GM23338 (cell line): ENCODE measurements around the gene PRDM11. TPM values are rescaled to one million over a fixed set of nuclear protein-coding genes. Genes with fewer than 3 reads are reported as not detected.

Experiments used
- ATAC-seq: fragments of 200-7000 bp; cut with Tn5 transposase; 3 replicates; pipeline ENCODE4 v1.9.1; 2020
- DNase-seq: peaks from one replicate; pipeline ENCODE4 v3.0.0-alpha.2; 2015; ENCODE audit warnings: low spot score
- H2AFZ ChIP-seq: fragments of 200-600 bp; sonication (generic); 2 replicates; pipeline ENCODE4 v1.8.0; 2016; ENCODE audit warnings: antibody characterized with exemption, mild to moderate bottlenecking, moderate library complexity
- H3F3A ChIP-seq: fragments of 200-600 bp; sonication (generic); replicated peaks from 2 replicates; pipeline ENCODE4 v1.8.0; 2017; ENCODE audit warnings: antibody characterized with exemption, mixed run types, low read depth
- H3K27ac ChIP-seq: fragments of 200-600 bp; sonication (generic); 2 replicates; pipeline ENCODE4 v1.6.1; 2016; ENCODE audit warnings: low read depth
- H3K27me3 ChIP-seq: fragments of 200-600 bp; sonication (generic); 2 replicates; pipeline ENCODE4 v1.8.0; 2016; ENCODE audit warnings: mild to moderate bottlenecking, mixed run types, moderate library complexity; ENCODE audit not compliant: insufficient read depth
- H3K36me3 ChIP-seq: fragments of 200-600 bp; sonication (generic); 2 replicates; pipeline ENCODE4 v1.8.0; 2016; ENCODE audit warnings: mild to moderate bottlenecking; ENCODE audit not compliant: insufficient read depth
- H3K4me1 ChIP-seq: fragments of 200-600 bp; sonication (generic); 2 replicates; pipeline ENCODE4 v1.8.0; 2016; ENCODE audit warnings: mild to moderate bottlenecking, moderate library complexity; ENCODE audit not compliant: insufficient read depth
- H3K4me2 ChIP-seq: fragments of 200-600 bp; sonication (generic); 2 replicates; pipeline ENCODE4 v1.7.1; 2017; ENCODE audit warnings: mixed run types
- H3K4me3 ChIP-seq: fragments of 200-600 bp; sonication (generic); 2 replicates; pipeline ENCODE4 v1.6.1; 2016; ENCODE audit warnings: mixed run types
- H3K79me2 ChIP-seq: fragments of 200-600 bp; sonication (generic); replicated peaks from 2 replicates; pipeline ENCODE4 v1.8.0; 2017; ENCODE audit warnings: mild to moderate bottlenecking; ENCODE audit not compliant: insufficient read depth
- H3K9me2 ChIP-seq: fragments of 200-600 bp; sonication (generic); 2 replicates; pipeline ENCODE4 v1.8.0; 2017; ENCODE audit not compliant: insufficient read depth
- H4K20me1 ChIP-seq: fragments of 200-600 bp; sonication (generic); replicated peaks from 2 replicates; pipeline ENCODE4 v1.8.0; 2017; ENCODE audit warnings: mild to moderate bottlenecking; ENCODE audit not compliant: insufficient read depth
- H3K27ac Mint-ChIP-seq: 2 replicates; pipeline ENCODE4 v1.8.0; 2020; ENCODE audit warnings: inconsistent platforms, mild to moderate bottlenecking, moderate library complexity, mixed read lengths
- H3K27me3 Mint-ChIP-seq: 3 replicates; pipeline ENCODE4 v1.8.0; 2022; ENCODE audit warnings: low read depth, mild to moderate bottlenecking, moderate library complexity, mixed read lengths, inconsistent platforms; ENCODE audit not compliant: insufficient read depth, poor library complexity
- H3K36me3 Mint-ChIP-seq: 3 replicates; pipeline ENCODE4 v1.8.0; 2021; ENCODE audit warnings: low read depth, mild to moderate bottlenecking, inconsistent platforms, moderate library complexity, mixed read lengths
- H3K4me1 Mint-ChIP-seq: 3 replicates; pipeline ENCODE4 v1.8.0; 2020; ENCODE audit warnings: mild to moderate bottlenecking, inconsistent platforms, mixed read lengths
- H3K4me3 Mint-ChIP-seq: 3 replicates; pipeline ENCODE4 v1.8.0; 2021; ENCODE audit warnings: moderate library complexity, mild to moderate bottlenecking, inconsistent platforms, mixed read lengths
- H3K9me3 Mint-ChIP-seq: 3 replicates; pipeline ENCODE4 v1.8.0; 2020; ENCODE audit warnings: moderate library complexity, mild to moderate bottlenecking, inconsistent platforms, mixed read lengths
- CREB1 ChIP-seq: fragments of 250-450 bp; sonication (Bioruptor Pico); IDR thresholded peaks from 2 replicates; pipeline ENCODE4 v1.5.0; 2020; ENCODE audit warnings: low read depth, mild to moderate bottlenecking, moderate library complexity
- CTCF ChIP-seq, 2 experiments: fragments of 200-600 bp in 1 of 2; sonication (generic) in 1 of 2; conservative IDR thresholded peaks; 2 replicates each; pipeline versions ENCODE4 v1.5.1 to v1.6.1; 2016 to 2017; ENCODE audit warnings: antibody characterized with exemption in 2 of 2, low read depth in 2 of 2, mild to moderate bottlenecking in 2 of 2, moderate library complexity in 1 of 2
- ETS1 ChIP-seq: IDR thresholded peaks from 2 replicates; pipeline ENCODE4 v1.6.1; 2016; ENCODE audit warnings: antibody characterized with exemption
- EZH2 ChIP-seq: fragments of 200-600 bp; sonication (generic); IDR thresholded peaks from one replicate; pipeline ENCODE4 v1.8.0; 2017; ENCODE audit warnings: antibody characterized with exemption, mild to moderate bottlenecking, low read depth; ENCODE audit not compliant: unreplicated experiment
- EZH2phosphoT487 ChIP-seq: fragments of 200-600 bp; sonication (generic); IDR thresholded peaks from one replicate; pipeline ENCODE4 v1.8.1; 2018; ENCODE audit warnings: antibody characterized with exemption; ENCODE audit not compliant: unreplicated experiment
- JUNB ChIP-seq: IDR thresholded peaks from one replicate; pipeline ENCODE4 v1.6.1; 2016; ENCODE audit warnings: antibody characterized with exemption; ENCODE audit not compliant: unreplicated experiment
- NANOG ChIP-seq: IDR thresholded peaks from 2 replicates; pipeline ENCODE4 v1.6.1; 2016; ENCODE audit warnings: antibody characterized with exemption, borderline replicate concordance
- POLR2AphosphoS5 ChIP-seq: IDR thresholded peaks from 2 replicates; pipeline ENCODE4 v1.6.1; 2016; ENCODE audit warnings: antibody characterized with exemption, low read depth
- STAT1 ChIP-seq: IDR thresholded peaks from one replicate; pipeline ENCODE4 v1.6.1; 2016; ENCODE audit warnings: antibody characterized with exemption; ENCODE audit not compliant: unreplicated experiment
- ZNF114 ChIP-seq: fragments of 250-450 bp; sonication (Bioruptor Pico); IDR thresholded peaks from 2 replicates; pipeline ENCODE4 v1.5.0; 2020; ENCODE audit warnings: mild to moderate bottlenecking, moderate library complexity
- ZNF331 ChIP-seq: fragments of 250-450 bp; sonication (Bioruptor Pico); IDR thresholded peaks from 2 replicates; pipeline ENCODE4 v1.5.0; 2020; ENCODE audit warnings: low read depth, mild to moderate bottlenecking, moderate library complexity
- polyA plus RNA-seq: library from polyadenylated mRNA; unstranded; fragments of >200 nt; fragmentation: Nextera tagmentation; extraction: Ambion mirVana; gene quantifications from 2 replicates; pipeline ENCODE4 v1.2.1, GENCODE V29; 2016
- total RNA-seq: library from RNA; depleted of rRNA; stranded (reverse); fragments of >200 nt; shearing (Covaris generic); gene quantifications from 2 replicates; pipeline ENCODE4 v1.2.3, GENCODE V29; 2014
- TF ChIP-seq, protein P1 (sequence below): IDR thresholded peaks from one replicate; pipeline ENCODE4 v1.6.1; 2018; ENCODE audit warnings: antibody characterized with exemption; ENCODE audit not compliant: unreplicated experiment
- TF ChIP-seq, protein P2 (sequence below): fragments of 250-450 bp; sonication (Bioruptor Pico); IDR thresholded peaks from 2 replicates; pipeline ENCODE4 v1.5.0; 2020; ENCODE audit warnings: mild to moderate bottlenecking, moderate library complexity

PRDM11 gene
- total and polyA plus RNA-seq, 2 experiments from 2014 or later: 0.97 to 10.4 TPM

DNA sequence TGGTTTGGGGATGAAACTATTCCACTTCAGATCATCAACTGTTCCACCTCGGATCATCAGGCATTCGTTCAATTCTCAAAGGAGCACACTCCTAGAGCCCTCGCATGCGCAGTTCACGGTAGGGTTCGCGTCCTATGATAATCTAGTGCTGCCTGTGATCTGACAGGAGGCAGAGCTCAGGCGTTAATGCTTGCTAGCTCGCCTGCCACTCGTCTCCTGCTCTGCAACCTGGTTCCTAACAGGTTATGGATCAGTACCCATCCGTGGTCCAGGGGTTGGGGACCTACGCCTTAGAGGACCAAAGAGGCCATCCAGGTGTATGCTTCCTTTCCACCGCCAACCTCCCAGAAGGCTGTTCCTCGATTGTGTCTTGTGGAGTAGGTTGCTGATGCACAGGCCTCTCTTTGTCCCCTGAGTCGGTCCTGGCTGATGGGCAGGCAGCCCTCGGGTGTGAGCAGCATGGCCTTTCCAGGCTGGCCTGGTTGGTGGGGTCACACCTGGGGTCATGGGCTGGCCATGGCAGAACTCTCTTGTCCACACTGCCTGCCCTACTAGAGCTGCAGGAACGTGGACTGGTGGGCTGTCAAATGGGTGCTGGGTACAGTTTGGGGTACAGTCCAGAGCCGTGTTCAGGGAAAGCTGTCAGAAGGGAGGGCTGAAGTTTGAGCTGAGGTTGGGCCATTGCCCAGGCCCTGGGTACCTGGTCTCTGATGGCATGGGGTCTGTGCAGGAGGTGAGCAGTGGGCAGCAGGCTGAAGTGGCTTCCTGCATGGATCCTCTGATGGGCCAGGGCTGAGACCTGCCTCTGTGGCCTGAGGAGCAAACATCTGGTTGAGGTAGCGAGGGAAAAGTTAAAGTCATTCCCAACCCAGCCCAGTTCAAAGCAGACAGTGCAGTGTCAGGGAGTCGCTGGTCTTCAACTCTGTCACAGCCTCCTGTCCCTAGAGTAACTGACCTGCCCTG, 11.1 kb downstream of the PRDM11 start:
- no peak for ATAC-seq
- H3K36me3 Mint-ChIP-seq: no peaks in the 10 kb centered on the region
- H3K27me3 Mint-ChIP-seq: peaks cover 7% of the 10 kb centered on the region
- H3K27ac Mint-ChIP-seq: peak overlapping the region; percentile 74; the same call in 1 of the 2 replicates
- Histone ChIP-seq H3K27ac (no peak overlapping the region), H3K27me3 (no peaks in the 10 kb centered on the region), H3K79me2 (peaks cover 17% of the 10 kb centered on the region), H3K4me3 (no peak overlapping the region), H3K4me2 (no peak overlapping the region), H3K9me2 (no peaks in the 10 kb centered on the region), H3K36me3 (no peaks in the 10 kb centered on the region), H2AFZ (no peak overlapping the region), H3F3A (no peaks in the 10 kb centered on the region), H3K4me1 (no peaks in the 10 kb centered on the region), H4K20me1 (no peaks in the 10 kb centered on the region; the same call in none of the 2 replicates)
- H3K9me3 Mint-ChIP-seq: no peaks in the 10 kb centered on the region
- H3K4me1 Mint-ChIP-seq: peaks cover 4% of the 10 kb centered on the region; the same call in 2 of the 3 replicates
- TF ChIP-seq EZH2phosphoT487 (no peak), STAT1 (no peak), JUNB (no peak), CREB1 (CRISPR knock-in tag) (no peak), ZNF114 (CRISPR knock-in tag) (no peak), NANOG (no peak), ETS1 (no peak), ZNF331 (CRISPR knock-in tag) (no peak), POLR2AphosphoS5 (no peak), EZH2 (no peak), CTCF (conservative IDR thresholded peaks at IDR 0.05; ENCODE audit: low read depth in 2 of 2) (no peak)
- TF ChIP-seq, protein P1, sequence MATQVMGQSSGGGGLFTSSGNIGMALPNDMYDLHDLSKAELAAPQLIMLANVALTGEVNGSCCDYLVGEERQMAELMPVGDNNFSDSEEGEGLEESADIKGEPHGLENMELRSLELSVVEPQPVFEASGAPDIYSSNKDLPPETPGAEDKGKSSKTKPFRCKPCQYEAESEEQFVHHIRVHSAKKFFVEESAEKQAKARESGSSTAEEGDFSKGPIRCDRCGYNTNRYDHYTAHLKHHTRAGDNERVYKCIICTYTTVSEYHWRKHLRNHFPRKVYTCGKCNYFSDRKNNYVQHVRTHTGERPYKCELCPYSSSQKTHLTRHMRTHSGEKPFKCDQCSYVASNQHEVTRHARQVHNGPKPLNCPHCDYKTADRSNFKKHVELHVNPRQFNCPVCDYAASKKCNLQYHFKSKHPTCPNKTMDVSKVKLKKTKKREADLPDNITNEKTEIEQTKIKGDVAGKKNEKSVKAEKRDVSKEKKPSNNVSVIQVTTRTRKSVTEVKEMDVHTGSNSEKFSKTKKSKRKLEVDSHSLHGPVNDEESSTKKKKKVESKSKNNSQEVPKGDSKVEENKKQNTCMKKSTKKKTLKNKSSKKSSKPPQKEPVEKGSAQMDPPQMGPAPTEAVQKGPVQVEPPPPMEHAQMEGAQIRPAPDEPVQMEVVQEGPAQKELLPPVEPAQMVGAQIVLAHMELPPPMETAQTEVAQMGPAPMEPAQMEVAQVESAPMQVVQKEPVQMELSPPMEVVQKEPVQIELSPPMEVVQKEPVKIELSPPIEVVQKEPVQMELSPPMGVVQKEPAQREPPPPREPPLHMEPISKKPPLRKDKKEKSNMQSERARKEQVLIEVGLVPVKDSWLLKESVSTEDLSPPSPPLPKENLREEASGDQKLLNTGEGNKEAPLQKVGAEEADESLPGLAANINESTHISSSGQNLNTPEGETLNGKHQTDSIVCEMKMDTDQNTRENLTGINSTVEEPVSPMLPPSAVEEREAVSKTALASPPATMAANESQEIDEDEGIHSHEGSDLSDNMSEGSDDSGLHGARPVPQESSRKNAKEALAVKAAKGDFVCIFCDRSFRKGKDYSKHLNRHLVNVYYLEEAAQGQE: no peak
- TF ChIP-seq, protein P2, sequence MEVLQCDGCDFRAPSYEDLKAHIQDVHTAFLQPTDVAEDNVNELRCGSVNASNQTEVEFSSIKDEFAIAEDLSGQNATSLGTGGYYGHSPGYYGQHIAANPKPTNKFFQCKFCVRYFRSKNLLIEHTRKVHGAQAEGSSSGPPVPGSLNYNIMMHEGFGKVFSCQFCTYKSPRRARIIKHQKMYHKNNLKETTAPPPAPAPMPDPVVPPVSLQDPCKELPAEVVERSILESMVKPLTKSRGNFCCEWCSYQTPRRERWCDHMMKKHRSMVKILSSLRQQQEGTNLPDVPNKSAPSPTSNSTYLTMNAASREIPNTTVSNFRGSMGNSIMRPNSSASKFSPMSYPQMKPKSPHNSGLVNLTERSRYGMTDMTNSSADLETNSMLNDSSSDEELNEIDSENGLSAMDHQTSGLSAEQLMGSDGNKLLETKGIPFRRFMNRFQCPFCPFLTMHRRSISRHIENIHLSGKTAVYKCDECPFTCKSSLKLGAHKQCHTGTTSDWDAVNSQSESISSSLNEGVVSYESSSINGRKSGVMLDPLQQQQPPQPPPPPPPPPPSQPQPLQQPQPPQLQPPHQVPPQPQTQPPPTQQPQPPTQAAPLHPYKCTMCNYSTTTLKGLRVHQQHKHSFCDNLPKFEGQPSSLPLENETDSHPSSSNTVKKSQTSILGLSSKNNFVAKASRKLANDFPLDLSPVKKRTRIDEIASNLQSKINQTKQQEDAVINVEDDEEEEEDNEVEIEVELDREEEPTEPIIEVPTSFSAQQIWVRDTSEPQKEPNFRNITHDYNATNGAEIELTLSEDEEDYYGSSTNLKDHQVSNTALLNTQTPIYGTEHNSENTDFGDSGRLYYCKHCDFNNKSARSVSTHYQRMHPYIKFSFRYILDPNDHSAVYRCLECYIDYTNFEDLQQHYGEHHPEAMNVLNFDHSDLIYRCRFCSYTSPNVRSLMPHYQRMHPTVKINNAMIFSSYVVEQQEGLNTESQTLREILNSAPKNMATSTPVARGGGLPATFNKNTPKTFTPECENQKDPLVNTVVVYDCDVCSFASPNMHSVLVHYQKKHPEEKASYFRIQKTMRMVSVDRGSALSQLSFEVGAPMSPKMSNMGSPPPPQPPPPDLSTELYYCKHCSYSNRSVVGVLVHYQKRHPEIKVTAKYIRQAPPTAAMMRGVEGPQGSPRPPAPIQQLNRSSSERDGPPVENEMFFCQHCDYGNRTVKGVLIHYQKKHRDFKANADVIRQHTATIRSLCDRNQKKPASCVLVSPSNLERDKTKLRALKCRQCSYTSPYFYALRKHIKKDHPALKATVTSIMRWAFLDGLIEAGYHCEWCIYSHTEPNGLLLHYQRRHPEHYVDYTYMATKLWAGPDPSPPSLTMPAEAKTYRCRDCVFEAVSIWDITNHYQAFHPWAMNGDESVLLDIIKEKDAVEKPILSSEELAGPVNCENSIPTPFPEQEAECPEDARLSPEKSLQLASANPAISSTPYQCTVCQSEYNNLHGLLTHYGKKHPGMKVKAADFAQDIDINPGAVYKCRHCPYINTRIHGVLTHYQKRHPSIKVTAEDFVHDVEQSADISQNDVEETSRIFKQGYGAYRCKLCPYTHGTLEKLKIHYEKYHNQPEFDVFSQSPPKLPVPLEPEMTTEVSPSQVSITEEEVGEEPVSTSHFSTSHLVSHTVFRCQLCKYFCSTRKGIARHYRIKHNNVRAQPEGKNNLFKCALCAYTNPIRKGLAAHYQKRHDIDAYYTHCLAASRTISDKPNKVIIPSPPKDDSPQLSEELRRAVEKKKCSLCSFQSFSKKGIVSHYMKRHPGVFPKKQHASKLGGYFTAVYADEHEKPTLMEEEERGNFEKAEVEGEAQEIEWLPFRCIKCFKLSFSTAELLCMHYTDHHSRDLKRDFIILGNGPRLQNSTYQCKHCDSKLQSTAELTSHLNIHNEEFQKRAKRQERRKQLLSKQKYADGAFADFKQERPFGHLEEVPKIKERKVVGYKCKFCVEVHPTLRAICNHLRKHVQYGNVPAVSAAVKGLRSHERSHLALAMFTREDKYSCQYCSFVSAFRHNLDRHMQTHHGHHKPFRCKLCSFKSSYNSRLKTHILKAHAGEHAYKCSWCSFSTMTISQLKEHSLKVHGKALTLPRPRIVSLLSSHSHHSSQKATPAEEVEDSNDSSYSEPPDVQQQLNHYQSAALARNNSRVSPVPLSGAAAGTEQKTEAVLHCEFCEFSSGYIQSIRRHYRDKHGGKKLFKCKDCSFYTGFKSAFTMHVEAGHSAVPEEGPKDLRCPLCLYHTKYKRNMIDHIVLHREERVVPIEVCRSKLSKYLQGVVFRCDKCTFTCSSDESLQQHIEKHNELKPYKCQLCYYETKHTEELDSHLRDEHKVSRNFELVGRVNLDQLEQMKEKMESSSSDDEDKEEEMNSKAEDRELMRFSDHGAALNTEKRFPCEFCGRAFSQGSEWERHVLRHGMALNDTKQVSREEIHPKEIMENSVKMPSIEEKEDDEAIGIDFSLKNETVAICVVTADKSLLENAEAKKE: no peak
- no peak overlapping the region for H3K4me3 Mint-ChIP-seq
- no peak for DNase-seq
